Measurements from ENCODE around the gene SH3BP5L. TPM values are rescaled to one million over a fixed set of nuclear protein-coding genes. Genes with fewer than 3 reads are reported as not detected.

The SH3BP5L gene
- total RNA-seq, 2 donors from 2014 or later, result 13.3 to 20.0 TPM

- peaks cover 7% of the 10 kb centered on the region for H3K36me3 Mint-ChIP-seq (ENCODE audit: low read depth)
- H3K4me3 Mint-ChIP-seq, result no peak overlapping the region
- ATAC-seq (no peak), DNase-seq (no peak)
- peaks cover 4% of the 10 kb centered on the region for H3K4me1 Mint-ChIP-seq
- no peaks in the 10 kb centered on the region for H3K9me3 ChIP-seq (ENCODE audit: control insufficient read depth, low read length, poor library complexity, severe bottlenecking)
- H3K27ac Mint-ChIP-seq, result no peak overlapping the region
- H3K27me3 Mint-ChIP-seq, result no peaks in the 10 kb centered on the region
Observed at GRCh38 chr1:248848602-248849001, 22.9 kb upstream of the SH3BP5L start.

GRCh38 chr1:248847956-248848561 is 22.3 kb upstream of the SH3BP5L start:
- no peak overlapping the region for H3K27ac Mint-ChIP-seq
- H3K4me3 Mint-ChIP-seq, result no peak overlapping the region
- DNase-seq (no peak), ATAC-seq (no peak)
- peaks cover 4% of the 10 kb centered on the region for H3K4me1 Mint-ChIP-seq
- H3K27me3 Mint-ChIP-seq, result no peaks in the 10 kb centered on the region
- no peaks in the 10 kb centered on the region for H3K9me3 ChIP-seq (ENCODE audit: control insufficient read depth, low read length, poor library complexity, severe bottlenecking)
- H3K36me3 Mint-ChIP-seq (ENCODE audit: low read depth), result peaks cover 7% of the 10 kb centered on the region

GRCh38 chr1:248847181-248847955 is 21.7 kb upstream of the SH3BP5L start:
- H3K36me3 Mint-ChIP-seq (ENCODE audit: low read depth), result peaks cover 7% of the 10 kb centered on the region
- H3K4me1 Mint-ChIP-seq, result peaks cover 7% of the 10 kb centered on the region
- no peaks in the 10 kb centered on the region for H3K9me3 ChIP-seq (ENCODE audit: control insufficient read depth, low read length, poor library complexity, severe bottlenecking)
- H3K27ac Mint-ChIP-seq, result no peak overlapping the region
- ATAC-seq, result no peak
- H3K4me3 Mint-ChIP-seq, result no peak overlapping the region
- no peaks in the 10 kb centered on the region for H3K27me3 Mint-ChIP-seq
- no peak for DNase-seq

- H3K9me3 ChIP-seq (ENCODE audit: control insufficient read depth, low read length, poor library complexity, severe bottlenecking), result no peaks in the 10 kb centered on the region
- DNase-seq (no peak), ATAC-seq (no peak)
- no peaks in the 10 kb centered on the region for H3K27me3 Mint-ChIP-seq
- peak overlapping the region; percentile 34 for H3K27ac Mint-ChIP-seq
- peaks cover 20% of the 10 kb centered on the region for H3K4me1 Mint-ChIP-seq
- H3K36me3 Mint-ChIP-seq (ENCODE audit: low read depth), result peaks cover 7% of the 10 kb centered on the region
- H3K4me3 Mint-ChIP-seq, result no peak overlapping the region
Observed at GRCh38 chr1:248844526-248844925, 18.8 kb upstream of the SH3BP5L start.

GRCh38 chr1:248843687-248844086 is 18.0 kb upstream of the SH3BP5L start:
- peaks cover 19% of the 10 kb centered on the region for H3K4me1 Mint-ChIP-seq
- no peak overlapping the region for H3K27ac Mint-ChIP-seq
- H3K36me3 Mint-ChIP-seq (ENCODE audit: low read depth), result peaks cover 4% of the 10 kb centered on the region
- no peak overlapping the region for H3K4me3 Mint-ChIP-seq
- H3K27me3 Mint-ChIP-seq, result no peaks in the 10 kb centered on the region
- DNase-seq (no peak), ATAC-seq (no peak)
- H3K9me3 ChIP-seq (ENCODE audit: control insufficient read depth, low read length, poor library complexity, severe bottlenecking), result no peaks in the 10 kb centered on the region

- no peaks in the 10 kb centered on the region for H3K27me3 Mint-ChIP-seq
- peaks cover 2% of the 10 kb centered on the region for H3K36me3 Mint-ChIP-seq (ENCODE audit: low read depth)
- DNase-seq, result no peak
- no peak overlapping the region for H3K27ac Mint-ChIP-seq
- peaks cover 19% of the 10 kb centered on the region for H3K4me1 Mint-ChIP-seq
- no peak for ATAC-seq
- H3K4me3 Mint-ChIP-seq, result no peak overlapping the region
- H3K9me3 ChIP-seq (ENCODE audit: control insufficient read depth, low read length, poor library complexity, severe bottlenecking), result no peaks in the 10 kb centered on the region
Observed at GRCh38 chr1:248842781-248843331, 17.1 kb upstream of the SH3BP5L start.

- H3K27ac Mint-ChIP-seq, result peak overlapping the region; percentile 60
- H3K9me3 ChIP-seq (ENCODE audit: control insufficient read depth, low read length, poor library complexity, severe bottlenecking), result no peaks in the 10 kb centered on the region
- H3K4me3 Mint-ChIP-seq, result no peak overlapping the region
- DNase-seq (peak in 1 of 3 donors; percentile 39), ATAC-seq (no peak)
- no peaks in the 10 kb centered on the region for H3K27me3 Mint-ChIP-seq
- H3K36me3 Mint-ChIP-seq (ENCODE audit: low read depth), result peaks cover 2% of the 10 kb centered on the region
- peaks cover 19% of the 10 kb centered on the region for H3K4me1 Mint-ChIP-seq
Observed at GRCh38 chr1:248841702-248842395, 16.1 kb upstream of the SH3BP5L start.

GRCh38 chr1:248840946-248841345 is 15.2 kb upstream of the SH3BP5L start:
- H3K36me3 Mint-ChIP-seq (ENCODE audit: low read depth), result peaks cover 2% of the 10 kb centered on the region
- H3K9me3 ChIP-seq (ENCODE audit: control insufficient read depth, low read length, poor library complexity, severe bottlenecking), result no peaks in the 10 kb centered on the region
- DNase-seq, result no peak
- no peak for ATAC-seq
- H3K27ac Mint-ChIP-seq, result no peak overlapping the region
- no peak overlapping the region for H3K4me3 Mint-ChIP-seq
- H3K27me3 Mint-ChIP-seq, result no peaks in the 10 kb centered on the region
- H3K4me1 Mint-ChIP-seq, result peaks cover 19% of the 10 kb centered on the region

- Mint-ChIP-seq H3K36me3 (ENCODE audit: low read depth) (no peaks in the 10 kb centered on the region), H3K4me3 (no peak overlapping the region), H3K27ac (peak overlapping the region; percentile 89), H3K27me3 (no peaks in the 10 kb centered on the region), H3K4me1 (peaks cover 19% of the 10 kb centered on the region)
- DNase-seq (no peak), ATAC-seq (no peak)
- H3K9me3 ChIP-seq (ENCODE audit: control insufficient read depth, low read length, poor library complexity, severe bottlenecking), result no peaks in the 10 kb centered on the region
Observed at GRCh38 chr1:248839168-248839555, 13.4 kb upstream of the SH3BP5L start.

GRCh38 chr1:248838357-248839167 is 12.8 kb upstream of the SH3BP5L start:
- H3K4me3 Mint-ChIP-seq, result no peak overlapping the region
- H3K27ac Mint-ChIP-seq, result peak overlapping the region; percentile 89
- DNase-seq (peak; percentile 76 to 81 (median 81)), ATAC-seq (peak; percentile 72)
- H3K9me3 ChIP-seq (ENCODE audit: control insufficient read depth, low read length, poor library complexity, severe bottlenecking), result no peaks in the 10 kb centered on the region
- H3K4me1 Mint-ChIP-seq, result peaks cover 19% of the 10 kb centered on the region
- H3K27me3 Mint-ChIP-seq, result peaks cover 3% of the 10 kb centered on the region
- H3K36me3 Mint-ChIP-seq (ENCODE audit: low read depth), result no peaks in the 10 kb centered on the region

- no peaks in the 10 kb centered on the region for H3K36me3 Mint-ChIP-seq (ENCODE audit: low read depth)
- H3K4me1 Mint-ChIP-seq, result peaks cover 19% of the 10 kb centered on the region
- H3K4me3 Mint-ChIP-seq, result no peak within 1 kb of the TSS
- ATAC-seq (peak; percentile 89), DNase-seq (peak; percentile 86 to 92 (median 90))
- H3K9me3 ChIP-seq (ENCODE audit: control insufficient read depth, low read length, poor library complexity, severe bottlenecking), result no peaks in the 10 kb centered on the region
- H3K27me3 Mint-ChIP-seq, result peaks cover 6% of the 10 kb centered on the region
- H3K27ac Mint-ChIP-seq, result peak within 1 kb of the TSS; percentile 89
Observed at GRCh38 chr1:248837781-248838356, 12.2 kb upstream of the SH3BP5L start, which contains the start of gene ZNF672. Gene ZNF672 (plus strand): TSS chr1:248838224. CDS start chr1:248847275, 9,051 bp downstream.

GRCh38 chr1:248837045-248837780 is 11.5 kb upstream of the SH3BP5L start:
- ATAC-seq, result no peak
- Mint-ChIP-seq H3K27ac (no peak overlapping the region), H3K4me1 (peaks cover 15% of the 10 kb centered on the region)

More at GRCh38 chr1:248837045-248837780, 11.5 kb upstream of the SH3BP5L start:
- no peaks in the 10 kb centered on the region for H3K36me3 Mint-ChIP-seq (ENCODE audit: low read depth)
- H3K4me3 Mint-ChIP-seq, result no peak overlapping the region
- peaks cover 6% of the 10 kb centered on the region for H3K27me3 Mint-ChIP-seq
- no peaks in the 10 kb centered on the region for H3K9me3 ChIP-seq (ENCODE audit: control insufficient read depth, low read length, poor library complexity, severe bottlenecking)
- DNase-seq, result no peak
